ENCODE results near the gene PGS1. TPM values are rescaled to one million over a fixed set of nuclear protein-coding genes. Genes with fewer than 3 reads are reported as not detected.

Gene PGS1
- total RNA-seq, 4 donors from 2014 or later: 12.9 to 75.4 (median 63.1) TPM

GRCh38 chr17:78473951-78474613 is 95.6 kb downstream of the PGS1 start:
- no peak for TF ChIP-seq CTCF (IDR thresholded peaks at IDR 0.05)
- TF ChIP-seq POLR2A (IDR thresholded peaks at IDR 0.05): no peak
- Histone ChIP-seq H3K27ac (no peak overlapping the region), H3K4me1 (no peaks in the 10 kb centered on the region), H3K27me3 (no peaks in the 10 kb centered on the region), H3K4me3 (no peak overlapping the region), H3K36me3 (no peaks in the 10 kb centered on the region), H3K9me3 (no peaks in the 10 kb centered on the region)
- DNase-seq: no peak
- intact Hi-C loops (cut with DNase I; ENCODE audit: low total_unique reads): no loop called here

Small RNA genes lying within 50 kb of the gene (small RNA-seq; reads per million reads assigned to genes)
- gene RF00415 (not detected), gene RN7SL236P (not detected)

Other genes starting within 250 kb of the PGS1 start
- 10 to 100 TPM in 3 of 4 donors, 1 to 10 TPM in 1; 8.2 to 56.1 (median 16.1) TPM for gene TMC6, start 249.9 kb upstream of the PGS1 start, total RNA-seq
- gene TMC8, start 247.9 kb upstream of the PGS1 start, total RNA-seq: 10 to 100 TPM in 1 of 4 donors, 1 to 10 TPM in 2, under 1 TPM in 1; 0.51 to 20.1 (median 3.1) TPM
- under 1 TPM in 1 of 4 donors, not detected in 3; 0.62 TPM for gene C17orf99, start 232.3 kb upstream of the PGS1 start, total RNA-seq
- gene SYNGR2, start 210.1 kb upstream of the PGS1 start, total RNA-seq: 10 to 100 TPM; 16.7 to 83.2 (median 49.1) TPM
- 10 to 100 TPM in 1 of 4 donors, 1 to 10 TPM in 1, not detected in 2; 1.4 to 40.8 TPM for gene TK1, start 191.6 kb upstream of the PGS1 start, total RNA-seq
- 10 to 100 TPM; 21.2 to 38.4 (median 23.7) TPM for gene AFMID, start 191.3 kb upstream of the PGS1 start, total RNA-seq
- 10 to 100 TPM in 2 of 4 donors, not detected in 2; 26.3 to 29.7 TPM for gene BIRC5, start 164.4 kb upstream of the PGS1 start, total RNA-seq
- gene TMEM235, start 147.0 kb upstream of the PGS1 start, total RNA-seq: not detected
- gene SOCS3, start 18.6 kb upstream of the PGS1 start, total RNA-seq: 100 to 1,000 TPM in 1 of 4 donors, 10 to 100 TPM in 3; 20.9 to 101 (median 39.5) TPM
- 1 to 10 TPM in 1 of 4 donors, under 1 TPM in 1, not detected in 2; 0.03 to 1.1 TPM for gene DNAH17, start 198.7 kb downstream of the PGS1 start, total RNA-seq

Measured in uterus (tissue), 4 donors.